H1 (cell line): ENCODE results near the gene NDRG4. TPM values are rescaled to one million over a fixed set of nuclear protein-coding genes. Genes with fewer than 3 reads are reported as not detected.

Experiments
- CTCF ChIA-PET: fragments of 300-600 bp; sonication (Branson Sonifier 250); formaldehyde crosslinking; loops from one replicate; lab custom pipeline; 2021; ENCODE audit not compliant: partially characterized antibody; lab: Charles Lee
- POLR2A ChIA-PET: fragments of 300-600 bp; sonication (Branson Sonifier 250); formaldehyde crosslinking; loops from one replicate; lab custom pipeline; 2021; ENCODE audit warnings: inconsistent platforms; ENCODE audit not compliant: partially characterized antibody; lab: Charles Lee
- DNase-seq, 2 experiments: peaks; one replicate each; pipeline versions ENCODE4 v3.0.0 to v3.0.0-alpha.2; 2010 to 2022; ENCODE audit warnings: low spot score in 2 of 2, low read depth in 1 of 2, mixed read lengths in 1 of 2
- FAIRE-seq: peaks from 2 replicates; lab custom pipeline; 2011; peaks lifted over from hg19 to GRCh38; lab: Jason Lieb, UNC
- H2AFZ ChIP-seq: 2 replicates; pipeline ENCODE4 v1.8.1; 2012; ENCODE audit warnings: low read length, inconsistent platforms
- H2AK5ac ChIP-seq: 2 replicates; pipeline ENCODE4 v1.6.1; 2013; ENCODE audit warnings: low read depth, low read length
- H2BK120ac ChIP-seq: replicated peaks from 2 replicates; pipeline ENCODE3; 2013; ENCODE audit warnings: low read depth, low read length, inconsistent platforms
- H2BK12ac ChIP-seq: 2 replicates; pipeline ENCODE4 v1.6.1; 2013; ENCODE audit warnings: low read depth, low read length
- H2BK15ac ChIP-seq: 2 replicates; pipeline ENCODE4 v1.6.1; 2013; ENCODE audit warnings: low read length
- H2BK20ac ChIP-seq: 2 replicates; pipeline ENCODE4 v1.6.1; 2013; ENCODE audit warnings: low read length
- H2BK5ac ChIP-seq: 2 replicates; pipeline ENCODE4 v1.6.1; 2013; ENCODE audit warnings: low read depth, low read length
- H3K14ac ChIP-seq: 2 replicates; pipeline ENCODE4 v1.6.1; 2013; ENCODE audit warnings: inconsistent platforms; ENCODE audit not compliant: insufficient read length
- H3K18ac ChIP-seq: 2 replicates; pipeline ENCODE4 v1.6.1; 2013; ENCODE audit warnings: low read length; ENCODE audit errors: extremely low read depth
- H3K23ac ChIP-seq: 2 replicates; pipeline ENCODE4 v1.6.1; 2013; ENCODE audit warnings: inconsistent platforms; ENCODE audit not compliant: insufficient read length
- H3K23me2 ChIP-seq: 2 replicates; pipeline ENCODE4 v1.6.1; 2013; ENCODE audit warnings: low read depth, low read length
- H3K27ac ChIP-seq: 2 replicates; pipeline ENCODE4 v1.6.1; 2011; ENCODE audit warnings: low read depth, low read length, inconsistent platforms
- H3K27me3 ChIP-seq, 4 experiments: replicated peaks in 1 of 4; 1 replicate in 1 of 4; 2 replicates in 3 of 4; pipeline versions ENCODE4 v1.6.1 to v1.8.1; 2011 to 2013; ENCODE audit warnings: low read length in 3 of 4, mild to moderate bottlenecking in 3 of 4, inconsistent platforms in 2 of 4, mixed read lengths in 2 of 4, moderate library complexity in 1 of 4; ENCODE audit not compliant: control insufficient read depth in 3 of 4, insufficient read depth in 3 of 4; ENCODE audit errors: extremely low read depth in 1 of 4
- H3K36me3 ChIP-seq, 4 experiments: 2 replicates each; pipeline versions ENCODE4 v1.6.1 to v1.8.1; 2011 to 2013; ENCODE audit warnings: mild to moderate bottlenecking in 4 of 4, low read length in 3 of 4, moderate library complexity in 2 of 4, control low read depth in 1 of 4, inconsistent platforms in 1 of 4; ENCODE audit not compliant: insufficient read depth in 4 of 4, control insufficient read depth in 2 of 4
- H3K4ac ChIP-seq: replicated peaks from 2 replicates; pipeline ENCODE3; 2013; ENCODE audit warnings: low read length, low read depth, mixed read lengths, inconsistent platforms; ENCODE audit not compliant: insufficient read length
- H3K4me1 ChIP-seq, 4 experiments: replicated peaks in 1 of 4; 1 replicate in 1 of 4; 2 replicates in 3 of 4; pipeline versions ENCODE4 v1.6.1 to v1.8.1; 2011 to 2013; ENCODE audit warnings: low read length in 3 of 4, inconsistent platforms in 2 of 4, mixed read lengths in 1 of 4; ENCODE audit not compliant: insufficient read depth in 4 of 4, control insufficient read depth in 3 of 4
- H3K4me2 ChIP-seq, 2 experiments: 2 replicates each; pipeline versions ENCODE4 v1.6.1 to v1.8.1; 2011 to 2013; ENCODE audit warnings: low read depth in 2 of 2, low read length in 2 of 2, control low read depth in 1 of 2, inconsistent platforms in 1 of 2, mild to moderate bottlenecking in 1 of 2; ENCODE audit not compliant: insufficient read depth in 1 of 2
- H3K4me3 ChIP-seq, 4 experiments: fragments of 200-600, 300-600 bp in 1 of 4; sonication (generic), shearing (Covaris generic), sonication (Bioruptor Twin) in 1 of 4; 2 replicates each; pipeline versions ENCODE4 v1.5.1 to v1.8.1; 2011 to 2016; ENCODE audit warnings: low read length in 4 of 4, low read depth in 3 of 4, control low read depth in 2 of 4, inconsistent platforms in 2 of 4, mild to moderate bottlenecking in 2 of 4, mixed read lengths in 1 of 4, moderate library complexity in 1 of 4; ENCODE audit not compliant: insufficient read depth in 2 of 4; ENCODE audit errors: extremely low read depth in 1 of 4
- H3K56ac ChIP-seq: replicated peaks from 2 replicates; pipeline ENCODE3; 2013; ENCODE audit warnings: low read depth, mild to moderate bottlenecking, mixed read lengths, low read length, inconsistent platforms; ENCODE audit not compliant: insufficient read length
- H3K79me1 ChIP-seq: 2 replicates; pipeline ENCODE4 v1.6.1; 2013; ENCODE audit warnings: low read depth, low read length, control low read depth
- H3K79me2 ChIP-seq, 2 experiments: 2 replicates each; pipeline versions ENCODE4 v1.6.1 to v1.8.1; 2012 to 2013; ENCODE audit warnings: low read length in 2 of 2, mild to moderate bottlenecking in 2 of 2, inconsistent platforms in 1 of 2; ENCODE audit not compliant: insufficient read depth in 2 of 2, control insufficient read depth in 1 of 2
- H3K9ac ChIP-seq, 4 experiments: replicated peaks in 1 of 4; 1 replicate in 1 of 4; 2 replicates in 3 of 4; pipeline versions ENCODE4 v1.6.1 to v1.8.1; 2011 to 2013; ENCODE audit warnings: low read depth in 3 of 4, low read length in 3 of 4, control low read depth in 2 of 4, mild to moderate bottlenecking in 2 of 4, moderate library complexity in 2 of 4, inconsistent platforms in 1 of 4; ENCODE audit errors: extremely low read depth in 1 of 4
- H3K9me3 ChIP-seq, 2 experiments: 2 replicates each; pipeline versions ENCODE4 v1.6.1 to v1.8.1; 2012 to 2013; ENCODE audit warnings: mild to moderate bottlenecking in 2 of 2, moderate library complexity in 2 of 2, control low read depth in 1 of 2, inconsistent platforms in 1 of 2, low read depth in 1 of 2, low read length in 1 of 2, mixed read lengths in 1 of 2; ENCODE audit not compliant: insufficient read depth in 2 of 2
- H4K20me1 ChIP-seq, 2 experiments: replicated peaks in 1 of 2; 2 replicates each; pipeline versions ENCODE3 to v1.8.1; 2011 to 2013; ENCODE audit warnings: inconsistent platforms in 2 of 2, low read length in 2 of 2, mild to moderate bottlenecking in 1 of 2; ENCODE audit not compliant: insufficient read depth in 2 of 2, control insufficient read depth in 1 of 2
- H4K5ac ChIP-seq: 2 replicates; pipeline ENCODE4 v1.6.1; 2013; ENCODE audit warnings: low read length, low read depth, mixed read lengths, inconsistent platforms; ENCODE audit not compliant: insufficient read length
- H4K8ac ChIP-seq: 2 replicates; pipeline ENCODE4 v1.8.0; 2013; ENCODE audit warnings: mild to moderate bottlenecking, moderate library complexity, low read length, inconsistent platforms; ENCODE audit not compliant: insufficient read depth; ENCODE audit errors: extremely low read depth
- H4K91ac ChIP-seq: replicated peaks from 2 replicates; pipeline ENCODE3; 2013; ENCODE audit warnings: low read length, mixed read lengths, inconsistent platforms; ENCODE audit not compliant: insufficient read length
- BCL11A ChIP-seq, 2 experiments: IDR thresholded peaks; one replicate each; pipeline ENCODE4 v1.6.1; 2011; ENCODE audit warnings: low read depth in 2 of 2, low read length in 2 of 2, mild to moderate bottlenecking in 2 of 2
- EGR1 ChIP-seq: IDR thresholded peaks from 2 replicates; pipeline ENCODE4 v1.6.1; 2011; ENCODE audit warnings: low read depth, low read length, borderline replicate concordance
- JUND ChIP-seq: IDR thresholded peaks from 2 replicates; pipeline ENCODE4 v1.6.1; 2011; ENCODE audit warnings: mild to moderate bottlenecking, improper control_type of control experiment, low read length
- KDM4A ChIP-seq: IDR thresholded peaks from one replicate; pipeline ENCODE4 v1.7.1; 2012; ENCODE audit warnings: low read depth, mild to moderate bottlenecking, moderate library complexity, low read length, inconsistent platforms; ENCODE audit not compliant: severe bottlenecking
- KDM5A ChIP-seq: fragments of 200-600 bp; IDR thresholded peaks from 2 replicates; pipeline ENCODE4 v1.7.1; 2012; ENCODE audit warnings: mild to moderate bottlenecking, low read length, inconsistent platforms, mixed read lengths
- MAFK ChIP-seq: IDR thresholded peaks from 2 replicates; pipeline ENCODE4 v1.6.1; 2012; ENCODE audit warnings: low read depth, mild to moderate bottlenecking, improper control_type of control experiment, low read length
- POLR2AphosphoS5 ChIP-seq: IDR thresholded peaks from 2 replicates; pipeline ENCODE4 v1.6.1; 2011; ENCODE audit warnings: low read depth, low read length
- RNF2 ChIP-seq: fragments of 200-900, 300-1000 bp; sonication (generic); IDR thresholded peaks from 2 replicates; pipeline ENCODE4 v1.7.1; 2016; ENCODE audit warnings: borderline replicate concordance, low read depth, mild to moderate bottlenecking, antibody characterized with exemption, low read length; ENCODE audit not compliant: poor library complexity, severe bottlenecking; ENCODE audit errors: missing control alignments
- SIRT6 ChIP-seq: IDR thresholded peaks from one replicate; pipeline ENCODE4 v1.7.1; 2012; ENCODE audit warnings: low read length, inconsistent platforms
- SP4 ChIP-seq: IDR thresholded peaks from 2 replicates; pipeline ENCODE4 v1.6.1; 2012; ENCODE audit warnings: low read length, inconsistent platforms
- SRF ChIP-seq: IDR thresholded peaks from 2 replicates; pipeline ENCODE4 v1.6.1; 2011; ENCODE audit warnings: mild to moderate bottlenecking, low read depth, low read length, moderate library complexity
- WGBS, 2 experiments: shearing (Covaris generic) in 1 of 2; methylation state at CpG; one replicate each; pipeline versions ENCODE4 v1.1.6 to v1.1.7; 2013 to 2015; ENCODE audit warnings: low lambda C conversion rate in 2 of 2, mixed read lengths in 2 of 2, inconsistent platforms in 1 of 2, low coverage in 1 of 2, missing lambda C conversion rate in 1 of 2; ENCODE audit not compliant: insufficient replicate concordance in 2 of 2, insufficient coverage in 1 of 2, insufficient read length in 1 of 2; ENCODE audit errors: extremely low coverage in 1 of 2, missing lambda C conversion rate in 1 of 2; 5-methylcytosine and 5-hydroxymethylcytosine counted together
- polyA plus RNA-seq, 7 experiments: library from polyadenylated mRNA; depleted of rRNA in 3 of 7; stranded (reverse) in 5 of 7; unstranded in 2 of 7; fragments of >200 nt in 5 of 7; fragments of 200-250 nt in 2 of 7; gene quantifications; 1 replicate in 5 of 7; 2 replicates in 1 of 7; 4 replicates in 1 of 7; pipeline versions ENCODE4 v1.2.1 to v1.2.3, GENCODE V29; 2011 to 2013; ENCODE audit warnings: missing spikeins in 2 of 7, mixed read lengths in 2 of 7
- total RNA-seq: library from RNA; stranded (reverse); fragmentation: NEBNext Ultra II Directional; extraction: Animal tissue kit (Norgen Biotek cat#: 25700); gene quantifications from 2 replicates; pipeline ENCODE4 v1.2.1, GENCODE V29; 2021

The NDRG4 gene
- total and polyA plus RNA-seq, 2 of the 8 experiments (the other 6 are each of a cell fraction or from before 2014, with no cell fraction given): 20.8 to 30.9 TPM

GRCh38 chr16:58454178-58454577 is 45.8 kb upstream of the NDRG4 start:
- Histone ChIP-seq H3K9ac (no peak overlapping the region), H3K27me3 (no peaks in the 10 kb centered on the region; a peak in 1 of 7 replicates), H4K20me1 (peaks cover 0 to 1% of the 10 kb centered on the region in 2 experiments), H3K4me2 (no peak overlapping the region), H4K8ac (no peak overlapping the region), H2AK5ac (no peak overlapping the region), H3K4me3 (no peak overlapping the region), H4K5ac (no peak overlapping the region), H3K23ac (no peak overlapping the region), H3K79me2 (no peaks in the 10 kb centered on the region), H2BK5ac (no peak overlapping the region), H3K9me3 (no peaks in the 10 kb centered on the region), H3K4me1 (no peaks in the 10 kb centered on the region), H2BK15ac (no peak overlapping the region), H4K91ac (no peak overlapping the region), H2BK12ac (no peak overlapping the region), H2BK120ac (no peak overlapping the region), H3K56ac (no peak overlapping the region), H3K23me2 (peaks cover 1% of the 10 kb centered on the region; the same call in 1 of the 2 replicates), H3K4ac (no peak overlapping the region), H2BK20ac (no peak overlapping the region), H2AFZ (no peak overlapping the region), H3K27ac (no peak overlapping the region), H3K79me1 (no peaks in the 10 kb centered on the region), H3K36me3 (no peaks in the 10 kb centered on the region), H3K18ac (no peak overlapping the region), H3K14ac (no peak overlapping the region)
- ChIA-PET POLR2A (no interaction called here), CTCF (interaction anchor here (0.5 to 2.0 kb wide), 11 partner anchors 11 to 302 kb away, joined by 3 to 8 read pairs (median 3); no protein-coding TSS in a partner anchor)
- no peak for TF ChIP-seq SIRT6
- TF ChIP-seq KDM4A: no peak
- no peak for TF ChIP-seq POLR2AphosphoS5
- no peak for TF ChIP-seq SRF
- TF ChIP-seq MAFK: no peak
- TF ChIP-seq KDM5A: no peak
- TF ChIP-seq EGR1: no peak
- no peak for TF ChIP-seq BCL11A (IDR thresholded peaks at IDR 0.05; ENCODE audit: low read depth in 2 of 2, low read length in 2 of 2)
- TF ChIP-seq RNF2: no peak
- TF ChIP-seq JUND: no peak
- TF ChIP-seq SP4: no peak
- FAIRE-seq (no peak), DNase-seq (no peak)
- WGBS, 2 experiments: 89% methylated on average over 2 of the region's 2 CpGs; no CpG with 5 or more reads in 1 of the 2 experiments
